Cortex of kidney (tissue), 1 donor: Measurements from ENCODE around the gene PUS10.
"Not testable (repeated sequence)": the region's sequence is repeated elsewhere in the genome, so short reads cannot be mapped to it uniquely, and the experiment has no call there.

ENCODE experiments used
- DNase-seq: peaks from one replicate; lab custom pipeline; 2025; lab: John Stamatoyannopoulos, UW

PUS10 gene, protein sequence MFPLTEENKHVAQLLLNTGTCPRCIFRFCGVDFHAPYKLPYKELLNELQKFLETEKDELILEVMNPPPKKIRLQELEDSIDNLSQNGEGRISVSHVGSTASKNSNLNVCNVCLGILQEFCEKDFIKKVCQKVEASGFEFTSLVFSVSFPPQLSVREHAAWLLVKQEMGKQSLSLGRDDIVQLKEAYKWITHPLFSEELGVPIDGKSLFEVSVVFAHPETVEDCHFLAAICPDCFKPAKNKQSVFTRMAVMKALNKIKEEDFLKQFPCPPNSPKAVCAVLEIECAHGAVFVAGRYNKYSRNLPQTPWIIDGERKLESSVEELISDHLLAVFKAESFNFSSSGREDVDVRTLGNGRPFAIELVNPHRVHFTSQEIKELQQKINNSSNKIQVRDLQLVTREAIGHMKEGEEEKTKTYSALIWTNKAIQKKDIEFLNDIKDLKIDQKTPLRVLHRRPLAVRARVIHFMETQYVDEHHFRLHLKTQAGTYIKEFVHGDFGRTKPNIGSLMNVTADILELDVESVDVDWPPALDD

DNA sequence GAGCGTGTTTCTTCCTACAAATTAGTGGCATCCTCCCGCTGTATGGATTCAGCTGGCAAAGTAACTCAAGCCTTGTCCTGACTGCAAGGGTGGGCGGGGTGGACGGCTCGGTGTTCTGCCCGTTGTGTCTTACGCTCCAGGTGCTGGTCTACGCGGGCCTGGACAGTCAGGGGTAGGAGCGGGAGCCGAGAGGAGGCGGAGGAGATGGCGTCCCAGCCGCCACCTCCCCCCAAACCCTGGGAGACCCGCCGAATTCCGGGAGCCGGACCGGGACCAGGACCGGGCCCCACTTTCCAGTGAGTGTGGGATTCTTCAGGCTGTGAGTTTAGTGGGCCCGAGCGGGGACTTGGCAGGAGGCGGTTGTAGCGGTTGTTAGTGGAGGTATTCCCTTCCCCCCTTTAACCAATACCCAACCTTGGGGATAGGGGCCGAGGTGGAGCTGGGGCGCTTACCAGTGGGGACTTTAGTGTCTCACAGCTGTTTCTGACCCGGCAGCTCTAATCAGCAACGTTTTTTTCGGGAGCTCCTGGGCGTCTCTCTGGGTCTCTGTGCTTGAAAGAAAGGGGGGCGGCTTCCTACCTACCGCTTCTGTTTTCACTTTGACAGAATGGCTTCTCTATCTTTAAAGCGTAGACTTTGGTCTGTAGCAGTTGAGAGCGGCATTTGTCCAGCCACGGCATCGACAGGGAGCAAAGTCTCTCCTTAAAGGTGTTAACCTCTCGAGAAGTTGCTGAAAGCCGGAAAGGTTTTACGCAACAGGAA lies at the start of gene PUS10, which contains the start of gene PEX13:
TSS of gene PUS10 (minus strand) at position 700 of the 762 bp plus-strand sequence. CDS start 6,365 bp downstream, outside the sequence.
TSS of gene PEX13 (plus strand) at position 165 of the 762 bp plus-strand sequence. CDS start at position 205, 40 bp downstream.
- no peak for DNase-seq

DNA sequence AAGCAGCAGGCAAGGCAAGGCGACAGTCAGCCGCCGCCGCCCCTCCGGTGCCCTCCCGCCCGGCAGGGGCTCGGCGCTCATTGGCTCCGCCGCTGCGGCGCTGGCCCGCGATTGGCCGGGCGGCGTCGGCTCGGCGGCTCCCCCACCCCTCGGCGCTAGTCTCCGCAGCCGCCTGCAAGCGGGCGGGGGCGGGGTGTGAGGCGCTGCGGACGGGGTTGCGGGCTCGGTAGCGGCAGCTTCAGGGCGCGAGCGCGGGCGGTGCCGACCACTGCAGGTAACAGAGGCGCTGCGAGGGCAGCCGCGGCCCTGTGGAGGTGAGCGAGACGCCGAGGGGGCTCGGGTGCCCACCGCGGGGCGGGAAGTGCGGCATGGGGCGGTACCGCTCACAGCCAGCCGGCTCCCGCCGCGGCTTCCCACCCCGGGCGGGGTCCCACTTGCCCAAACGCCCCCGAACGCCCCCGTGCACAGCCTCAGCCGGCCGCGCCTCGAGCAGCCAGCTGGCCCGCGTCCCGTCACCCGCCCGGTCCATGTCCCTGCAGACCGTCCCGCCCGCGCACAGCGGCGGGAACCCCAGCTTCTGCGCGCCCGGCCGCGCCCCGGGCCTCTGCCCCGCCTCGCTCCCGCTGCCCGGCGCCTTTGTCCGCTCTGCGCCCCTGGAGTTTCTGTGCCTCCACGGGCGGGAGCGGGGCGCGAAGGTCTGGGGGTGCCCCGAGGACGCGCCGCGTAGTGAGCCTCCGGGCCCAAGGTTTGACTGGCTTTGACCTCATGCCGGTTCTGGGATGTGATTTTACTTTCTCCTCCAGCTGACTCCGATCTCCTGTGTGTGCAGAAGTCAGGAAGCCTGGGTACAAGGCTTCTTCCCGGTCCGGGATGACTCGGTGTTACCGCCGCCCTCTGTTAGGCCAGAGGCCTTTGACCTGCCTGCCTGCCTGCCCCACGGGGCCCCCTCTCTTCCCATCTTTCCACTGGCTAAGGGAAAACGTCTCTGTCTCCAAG lies 48.0 kb upstream of the PUS10 start, which contains the start of gene SANBR:
TSS of gene SANBR (plus strand) at position 158 of the 996 bp plus-strand sequence. CDS start 4,480 bp downstream, outside the sequence.
- DNase-seq, result no peak

DNA sequence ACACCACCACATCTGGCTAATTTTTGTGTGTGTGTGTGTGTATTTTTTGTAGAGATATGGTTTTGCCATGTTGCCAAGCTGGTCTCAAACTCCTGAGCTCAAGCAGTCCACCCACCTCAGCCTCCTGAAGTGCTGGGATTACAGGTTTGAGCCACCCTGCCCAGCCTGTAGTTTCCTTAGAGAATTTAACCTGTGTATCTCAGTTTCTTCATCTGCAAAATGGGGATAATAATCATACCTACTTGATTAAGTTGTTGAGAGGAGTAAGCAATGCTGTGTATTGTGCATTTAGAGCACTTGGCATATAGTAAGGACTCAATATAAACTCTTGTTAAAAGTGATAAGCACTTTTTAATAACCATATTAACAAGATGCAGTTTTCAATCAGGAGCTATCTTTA lies 41.3 kb upstream of the PUS10 start:
- no peak for DNase-seq

DNA sequence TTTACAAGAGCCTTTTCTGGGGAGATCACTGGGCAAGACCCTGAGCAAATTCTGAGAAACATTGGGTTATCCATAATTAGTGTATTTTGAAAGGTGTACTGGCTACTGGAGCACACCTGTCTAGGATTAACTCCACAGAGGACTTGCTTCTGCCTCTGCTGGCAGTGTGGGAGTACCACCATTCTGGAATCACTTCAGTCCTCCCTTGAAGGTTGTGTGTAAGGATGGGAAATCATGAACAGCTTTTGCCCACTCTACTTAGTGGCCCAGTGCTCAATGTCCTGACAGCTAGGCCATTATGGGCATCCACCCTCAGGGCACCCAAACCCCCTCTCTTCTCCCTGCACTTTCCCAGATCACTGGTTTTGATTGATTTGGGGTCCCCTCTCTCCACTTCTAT lies 39.5 kb upstream of the PUS10 start:
- DNase-seq, result no peak

DNA sequence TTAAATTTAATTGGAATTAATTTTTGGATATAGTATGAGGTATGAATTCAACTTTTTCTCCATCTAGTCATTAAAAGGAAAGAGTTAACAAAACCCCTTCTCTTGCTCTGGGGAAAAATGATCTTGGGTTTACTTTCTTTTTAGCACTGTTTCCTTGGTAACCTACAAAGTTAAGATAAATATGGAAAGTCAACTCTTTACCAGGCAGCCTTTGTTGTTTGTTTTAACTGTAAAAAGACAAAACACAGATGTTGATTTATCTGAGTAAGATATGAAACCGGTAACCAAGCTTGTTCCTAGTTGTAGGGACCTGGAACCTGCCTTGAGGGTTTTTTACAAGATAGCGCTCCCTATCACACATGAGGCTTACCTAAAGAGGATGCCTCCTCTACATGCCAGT lies 37.5 kb upstream of the PUS10 start:
- no peak for DNase-seq

DNA sequence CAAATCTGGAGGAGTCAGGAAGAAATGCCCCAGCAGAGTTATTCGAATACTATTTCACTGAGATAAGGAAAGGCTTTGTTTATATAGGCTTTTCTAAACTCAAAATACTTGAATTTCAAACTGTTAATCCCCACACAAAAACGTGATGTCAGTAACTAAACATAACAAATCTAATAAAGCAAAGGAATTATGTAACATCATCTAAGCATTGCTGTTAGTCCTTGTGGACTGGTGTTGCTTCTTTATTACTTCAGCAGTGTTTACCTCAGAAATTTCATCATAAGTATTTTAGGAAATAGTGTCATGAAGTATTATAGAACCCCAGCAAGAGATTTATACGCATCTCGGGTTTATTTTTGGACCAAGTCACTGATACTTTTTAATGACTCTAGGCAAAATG lies 27.9 kb upstream of the PUS10 start:
- no peak for DNase-seq

DNA sequence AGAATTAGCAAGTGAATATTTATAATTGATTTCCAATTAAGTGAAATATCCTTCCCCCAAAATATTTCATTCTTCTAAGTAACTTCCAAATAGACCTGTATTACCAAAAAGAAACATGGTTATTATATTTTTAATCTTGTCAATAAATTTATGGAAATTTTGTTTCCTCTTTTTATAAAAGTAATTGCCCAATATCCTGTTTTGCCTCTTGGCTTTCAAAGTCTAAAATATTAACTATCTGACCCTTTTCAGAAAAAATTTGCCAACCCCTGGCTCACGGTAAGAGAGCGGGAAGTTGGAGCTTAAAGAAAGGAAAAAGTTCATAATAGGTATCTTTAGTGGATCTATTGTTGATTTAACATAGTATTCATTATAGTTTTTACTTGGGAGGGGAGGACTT lies 27.2 kb upstream of the PUS10 start:
- DNase-seq, result no peak

DNA sequence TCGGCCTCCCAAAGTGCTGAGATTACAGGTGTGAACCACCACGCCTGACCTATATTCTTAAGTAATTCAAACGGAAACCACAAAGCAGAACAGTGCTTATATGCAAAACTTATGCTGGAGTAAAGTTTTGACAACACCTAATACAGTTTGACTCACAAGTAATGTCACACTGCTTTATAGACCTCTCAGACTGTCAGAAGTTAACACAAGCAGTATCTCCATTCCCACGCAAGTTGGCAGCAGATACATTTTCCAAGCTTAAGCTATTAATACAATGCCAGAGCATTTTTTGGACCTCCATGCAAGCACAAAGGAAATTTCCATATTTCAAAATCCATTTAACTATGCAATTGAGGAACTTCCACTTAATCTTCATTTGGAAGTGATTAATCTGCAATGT lies 26.6 kb upstream of the PUS10 start:
- no peak for DNase-seq

DNA sequence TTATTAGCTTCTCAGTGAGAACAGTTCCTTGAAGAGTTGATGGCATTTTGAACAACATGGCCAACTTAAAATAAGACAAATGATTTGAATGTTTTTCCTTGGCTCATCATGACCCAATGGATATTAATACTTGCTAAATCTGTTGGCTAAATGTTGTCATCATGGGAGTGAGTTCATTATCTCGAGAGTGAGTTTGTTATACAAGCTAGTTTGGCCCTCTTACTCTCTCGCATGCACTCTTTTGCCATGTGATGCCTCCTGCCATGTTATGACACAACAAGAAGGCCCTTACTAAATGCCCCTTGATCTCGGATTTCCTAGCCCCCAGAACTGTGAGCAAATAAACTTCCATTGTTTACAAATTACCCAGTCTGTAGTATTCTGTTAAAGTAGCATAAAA lies 24.8 kb upstream of the PUS10 start:
- DNase-seq, result no peak

DNA sequence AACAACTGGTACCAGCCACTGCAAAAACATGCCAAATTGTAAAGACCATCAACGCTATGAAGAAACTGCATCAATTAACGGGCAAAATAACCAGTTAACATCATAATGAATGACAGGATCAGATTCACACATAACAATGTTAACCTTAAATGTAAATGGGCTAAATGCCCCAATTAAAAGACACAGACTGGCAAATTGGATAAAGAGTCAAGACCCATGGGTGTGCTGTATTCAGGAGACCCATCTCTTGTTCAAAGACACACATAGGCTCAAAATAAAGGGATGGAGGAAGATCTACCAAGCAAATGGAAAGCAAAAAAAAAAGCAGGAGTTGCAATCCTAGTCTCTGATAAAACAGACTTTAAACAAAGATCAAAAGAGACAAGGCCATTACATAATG lies 18.6 kb upstream of the PUS10 start:
- DNase-seq, result not testable (repeated sequence)

DNA sequence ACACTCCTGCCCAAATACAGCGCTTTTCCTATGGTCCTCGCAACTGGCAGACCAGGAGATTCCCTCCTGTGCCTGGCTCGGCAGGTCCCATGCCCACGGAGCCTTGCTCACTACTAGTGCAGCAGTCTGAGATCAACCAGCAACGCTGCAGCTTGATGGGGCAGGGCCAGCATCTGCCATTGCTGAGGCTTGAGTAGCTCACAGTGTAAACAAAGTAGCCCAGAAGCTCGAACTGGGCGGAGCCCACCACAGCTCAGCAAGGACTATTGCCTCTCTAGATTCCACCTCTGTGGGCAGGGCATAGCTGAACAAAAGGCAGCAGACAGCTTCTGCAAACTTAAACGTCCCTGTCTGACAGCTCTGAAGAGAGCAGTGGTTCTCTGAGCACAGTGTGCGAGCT lies 16.5 kb upstream of the PUS10 start:
- not testable (repeated sequence) for DNase-seq

DNA sequence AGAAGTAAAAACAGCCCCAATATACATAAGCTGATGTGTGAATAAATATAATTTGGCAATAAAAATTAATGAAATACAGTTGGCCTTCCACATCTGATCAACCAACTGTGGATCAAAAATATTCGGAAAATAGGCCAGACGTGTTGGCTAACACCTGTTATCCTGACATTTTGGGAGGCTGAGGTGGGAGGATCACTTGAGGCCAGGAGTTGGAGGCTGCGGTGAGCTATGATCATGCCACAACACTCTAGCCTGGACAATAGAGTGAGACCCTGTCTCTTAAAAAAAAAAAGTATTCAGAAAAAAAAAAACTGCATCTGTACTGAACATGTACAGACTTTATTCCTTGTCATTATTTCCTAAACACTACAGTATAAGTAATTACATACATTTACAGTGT lies 11.5 kb upstream of the PUS10 start:
- DNase-seq, result no peak

DNA sequence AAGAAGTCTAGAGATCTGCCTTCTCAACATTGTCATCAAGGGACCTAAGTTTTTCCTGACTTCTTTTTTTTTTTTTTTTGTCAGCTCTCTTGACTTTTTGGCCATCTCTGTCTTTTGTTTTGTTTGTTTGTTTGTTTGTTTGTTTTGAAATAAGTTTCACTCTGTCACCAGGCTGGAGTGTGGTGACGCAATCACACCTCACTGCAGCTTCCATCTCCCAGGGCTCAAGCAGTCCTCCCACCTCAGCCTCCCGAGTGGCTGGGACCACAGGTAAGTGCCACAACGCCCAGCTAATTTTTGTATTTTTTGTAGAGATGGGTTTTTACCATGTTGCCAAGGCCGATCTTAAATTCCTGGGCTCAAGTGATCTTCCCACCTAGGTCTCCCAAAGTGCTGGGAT lies 5.6 kb upstream of the PUS10 start:
- DNase-seq, result no peak

DNA sequence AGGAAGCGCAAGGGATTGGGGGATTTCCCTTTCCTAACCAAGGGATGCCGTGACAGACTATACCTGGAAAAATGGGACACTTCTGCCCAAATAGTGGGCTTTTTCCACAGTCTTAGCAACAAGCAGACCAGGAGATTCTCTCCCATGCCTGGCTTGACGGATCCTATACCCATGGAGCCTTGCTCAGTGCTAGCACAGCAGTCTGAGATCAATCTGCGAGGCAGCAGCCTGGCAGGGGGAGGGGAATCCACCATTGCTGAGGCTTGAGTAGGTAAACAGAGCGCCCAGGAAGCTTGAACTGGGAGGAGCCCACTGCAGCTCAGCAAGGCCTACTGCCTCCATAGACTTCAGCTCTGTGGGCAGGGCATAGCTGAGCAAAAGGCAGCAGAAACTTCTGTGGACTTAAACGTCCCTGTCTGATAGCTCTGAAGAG lies 3.2 kb upstream of the PUS10 start:
- no peak for DNase-seq

DNA sequence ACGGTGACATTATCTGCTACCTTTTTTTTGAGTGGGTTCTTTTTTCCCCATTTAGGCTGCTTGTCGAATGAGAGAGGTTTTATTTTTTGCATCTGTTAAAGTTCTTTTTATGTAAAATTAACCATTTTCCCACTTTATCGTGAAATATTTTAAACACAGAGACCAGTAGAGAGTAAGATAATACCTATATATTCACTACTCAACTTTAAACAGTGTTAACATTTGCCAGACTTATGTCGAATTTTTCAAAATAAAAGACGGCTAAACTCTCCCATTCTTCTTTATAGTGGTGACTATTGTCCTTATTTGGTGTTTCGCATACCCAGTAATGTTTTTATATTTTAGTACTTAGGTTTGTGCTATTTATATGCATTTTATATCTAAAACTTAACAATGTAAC lies 743 bp upstream of the PUS10 start:
- no peak for DNase-seq

DNA sequence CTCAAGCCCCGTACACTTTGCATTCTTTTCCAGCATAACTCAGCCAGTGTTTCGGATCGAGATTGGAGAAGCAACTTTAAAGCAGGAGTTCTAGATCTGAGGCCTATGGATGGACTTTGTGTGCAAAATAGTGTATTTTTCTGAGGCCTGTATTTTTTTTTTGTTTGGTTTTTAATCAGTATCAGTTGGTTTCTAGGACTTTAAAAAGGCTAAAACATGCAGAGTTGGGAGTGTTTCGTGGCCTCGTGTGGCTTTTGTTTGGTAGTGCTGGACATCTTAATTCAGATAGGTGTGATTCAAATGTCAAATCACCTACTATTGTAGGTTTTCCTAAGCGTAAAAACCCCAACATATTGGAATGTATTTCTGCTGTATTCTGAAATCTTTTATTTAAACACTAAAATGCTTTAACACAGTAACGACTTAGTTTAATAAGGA lies 282 bp upstream of the PUS10 start:
- no peak for DNase-seq

DNA sequence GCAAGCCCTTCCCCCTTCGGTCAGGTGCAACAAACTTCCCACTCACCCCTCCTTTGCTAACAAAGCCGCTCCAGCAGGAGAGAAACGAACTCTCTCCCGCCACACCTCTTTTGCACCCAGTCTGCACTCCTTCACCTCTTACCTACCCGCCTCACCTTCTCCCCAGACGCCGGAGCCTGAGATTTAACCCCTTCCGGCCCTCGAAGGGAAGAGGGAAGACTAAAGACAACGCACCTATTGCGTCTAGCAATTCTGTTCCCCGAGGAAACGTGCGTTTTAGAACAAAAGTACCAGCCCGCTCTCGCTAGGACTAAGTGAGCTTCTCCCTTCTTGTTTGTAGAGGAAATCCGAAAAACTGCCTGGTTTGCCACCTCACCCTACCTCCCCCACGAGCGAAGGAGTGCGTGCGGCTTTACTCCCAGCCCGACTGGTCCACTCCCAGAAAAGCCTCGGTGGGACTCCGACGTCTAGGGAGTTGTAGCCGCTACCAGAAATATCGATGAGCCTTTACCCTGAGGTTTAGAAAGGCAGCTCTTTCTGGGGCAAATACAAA lies 976 bp downstream of the PUS10 start:
- DNase-seq, result no peak

DNA sequence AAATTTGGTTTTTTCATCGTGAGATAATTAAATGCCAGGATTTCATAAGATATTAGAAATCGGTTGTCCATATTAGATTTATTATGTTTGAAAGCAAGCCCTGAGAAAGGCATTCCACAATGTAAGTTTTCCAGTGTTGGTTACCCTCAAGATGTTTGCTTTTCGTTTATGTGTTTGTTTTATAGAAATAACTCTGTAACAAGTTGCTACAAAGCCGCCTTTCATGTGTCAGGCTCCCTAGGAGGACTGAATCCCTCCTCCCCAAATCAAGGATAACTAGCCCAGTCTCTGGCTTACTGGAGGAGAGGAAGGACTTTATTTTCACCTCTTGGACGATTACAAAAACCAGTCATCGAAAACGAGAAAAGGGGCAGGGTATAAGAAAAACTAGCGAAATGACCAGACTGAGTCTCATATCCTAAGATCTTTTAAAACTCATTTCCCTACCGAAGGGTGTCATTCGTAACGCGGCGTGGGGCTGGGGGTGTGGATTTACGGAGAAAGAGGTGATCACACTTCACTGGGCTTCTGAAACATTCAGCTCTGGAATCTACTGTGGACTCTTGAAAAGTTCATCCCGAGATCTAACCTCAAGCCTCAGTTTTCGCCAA lies 1.6 kb downstream of the PUS10 start:
- no peak for DNase-seq

DNA sequence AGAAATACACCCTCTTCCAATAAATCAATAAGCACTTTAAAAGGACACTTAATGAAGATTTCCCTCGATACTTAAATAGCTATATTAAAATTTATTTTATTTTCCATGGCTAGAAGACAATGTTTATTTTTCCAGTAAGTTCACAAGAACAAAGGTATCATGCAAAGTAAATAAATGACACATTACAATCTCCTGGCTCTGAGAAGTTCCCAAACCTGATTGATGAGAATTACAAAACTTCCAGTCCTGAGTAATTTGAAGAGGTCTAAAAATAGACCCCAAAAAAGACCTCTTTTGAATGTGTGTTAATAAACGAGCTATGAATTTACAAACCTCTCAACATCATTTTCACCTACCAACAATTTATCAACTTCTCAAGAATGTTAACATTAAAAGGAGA lies 2.1 kb downstream of the PUS10 start:
- no peak for DNase-seq

DNA sequence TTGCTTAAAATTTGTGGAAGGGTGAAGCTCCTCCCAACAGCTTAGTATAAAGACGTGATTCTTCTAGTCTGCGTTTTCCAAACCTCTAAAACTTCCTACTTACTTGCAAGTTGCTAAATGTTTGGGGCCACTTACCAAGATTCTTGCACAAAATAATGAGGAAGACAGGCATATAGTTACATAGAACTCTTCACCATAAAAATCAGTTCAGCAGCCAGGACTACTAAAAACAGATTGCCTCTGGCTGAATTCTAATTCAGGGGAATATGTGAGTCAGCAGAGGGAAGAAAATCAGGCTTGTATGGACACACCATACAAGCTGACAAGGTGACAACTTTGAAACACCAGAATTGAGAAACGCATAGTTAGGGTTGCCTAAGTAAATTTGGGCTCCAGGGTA lies 3.3 kb downstream of the PUS10 start:
- DNase-seq, result no peak

DNA sequence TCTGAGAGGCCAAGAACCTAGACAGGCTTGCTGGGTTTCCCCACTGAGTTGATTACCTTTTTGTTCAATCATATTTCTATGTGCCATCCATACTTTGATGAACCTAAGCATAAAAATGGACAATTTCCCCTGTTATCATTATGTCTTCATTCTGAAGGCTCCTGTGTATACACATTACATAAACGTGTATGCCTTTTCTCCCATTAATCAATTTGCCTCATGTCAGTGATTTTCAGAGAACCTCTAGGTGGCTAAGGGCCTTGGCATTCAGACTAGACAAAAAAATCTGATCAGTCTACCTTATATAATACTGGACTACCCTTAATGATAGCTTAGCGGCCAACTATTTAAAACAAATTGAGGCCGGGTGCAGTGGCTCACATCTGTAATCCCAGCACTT lies 4.7 kb downstream of the PUS10 start:
- no peak for DNase-seq
